IMR-90 (cell line): ENCODE data around the gene AHCYL2. TPM values are rescaled to one million over a fixed set of nuclear protein-coding genes. Genes with fewer than 3 reads are reported as not detected.

Experiments used
- ATAC-seq: fragments of 200-7000 bp; cut with Tn5 transposase; 2 replicates; pipeline ENCODE4 v1.9.1; 2020; ENCODE audit warnings: low read depth, mild to moderate bottlenecking, moderate library complexity
- BruUV-seq: library from RNA; stranded (reverse); fragments of 400-500 nt; replicated peaks from 2 replicates; lab custom pipeline; 2021; lab: Mats Ljungman, UMichigan
- CTCF ChIA-PET: fragments of 300-600 bp; formaldehyde crosslinking; extraction: SDS; loops from one replicate; lab custom pipeline; 2021; ENCODE audit warnings: antibody characterized with exemption; lab: Yijun Ruan, JAX
- POLR2A ChIA-PET: fragments of 300-600 bp; sonication (Branson Sonifier 250); formaldehyde crosslinking; loops from one replicate; lab custom pipeline; 2022; ENCODE audit warnings: antibody characterized with exemption; ENCODE audit not compliant: unreplicated experiment; lab: Charles Lee
- DNase-seq: peaks from one replicate; pipeline ENCODE4 v3.0.0; 2013
- H2AFZ ChIP-seq: replicated peaks from 2 replicates; pipeline ENCODE3; 2013; ENCODE audit warnings: low read length, mild to moderate bottlenecking; ENCODE audit not compliant: poor library complexity
- H2AK5ac ChIP-seq: 2 replicates; pipeline ENCODE4 v1.6.1; 2013; ENCODE audit warnings: low read depth, low read length, inconsistent platforms
- H2AK9ac ChIP-seq: replicated peaks from 2 replicates; pipeline ENCODE3; 2013; ENCODE audit warnings: mild to moderate bottlenecking, low read depth, low read length, moderate library complexity; ENCODE audit not compliant: poor library complexity
- H2BK120ac ChIP-seq: 2 replicates; pipeline ENCODE4 v1.6.1; 2013; ENCODE audit warnings: low read depth, low read length, inconsistent platforms
- H2BK15ac ChIP-seq: 3 replicates; pipeline ENCODE4 v1.6.1; 2013; ENCODE audit warnings: low read depth, low read length, inconsistent platforms
- H2BK20ac ChIP-seq: 2 replicates; pipeline ENCODE4 v1.6.1; 2013; ENCODE audit warnings: low read depth, mild to moderate bottlenecking, inconsistent platforms, low read length, moderate library complexity
- H2BK5ac ChIP-seq: 2 replicates; pipeline ENCODE4 v1.6.1; 2013; ENCODE audit warnings: mild to moderate bottlenecking, low read depth, low read length, inconsistent platforms; ENCODE audit not compliant: poor library complexity, severe bottlenecking
- H3K14ac ChIP-seq: replicated peaks from 2 replicates; pipeline ENCODE4 v1.6.1; 2013; ENCODE audit warnings: low read depth, low read length, inconsistent platforms
- H3K18ac ChIP-seq: 2 replicates; pipeline ENCODE4 v1.6.1; 2013; ENCODE audit warnings: low read depth, low read length, control low read depth
- H3K23ac ChIP-seq: 2 replicates; pipeline ENCODE4 v1.6.1; 2013; ENCODE audit warnings: low read depth, low read length, inconsistent platforms
- H3K27ac ChIP-seq: 2 replicates; pipeline ENCODE4 v1.5.1; 2013; ENCODE audit warnings: mild to moderate bottlenecking, control low read depth, low read length; ENCODE audit not compliant: insufficient read depth
- H3K27me3 ChIP-seq: 2 replicates; pipeline ENCODE4 v1.6.1; 2013; ENCODE audit warnings: low read length; ENCODE audit not compliant: control insufficient read depth, insufficient read depth
- H3K36me3 ChIP-seq: 2 replicates; pipeline ENCODE4 v1.6.1; 2013; ENCODE audit warnings: low read length, mixed read lengths; ENCODE audit not compliant: control insufficient read depth, insufficient read depth
- H3K4ac ChIP-seq: 2 replicates; pipeline ENCODE4 v1.6.1; 2013; ENCODE audit warnings: low read depth, low read length, inconsistent platforms
- H3K4me1 ChIP-seq: 2 replicates; pipeline ENCODE4 v1.6.1; 2013; ENCODE audit warnings: low read length, mixed read lengths; ENCODE audit not compliant: control insufficient read depth, insufficient read depth
- H3K4me2 ChIP-seq: 2 replicates; pipeline ENCODE4 v1.6.1; 2013; ENCODE audit warnings: low read depth, mild to moderate bottlenecking, control low read depth, low read length, moderate library complexity
- H3K4me3 ChIP-seq: 2 replicates; pipeline ENCODE4 v1.5.1; 2013; ENCODE audit warnings: low read depth, mild to moderate bottlenecking, control low read depth, low read length, moderate library complexity; ENCODE audit not compliant: insufficient read depth
- H3K56ac ChIP-seq: 2 replicates; pipeline ENCODE4 v1.6.1; 2013; ENCODE audit warnings: low read length, inconsistent platforms; ENCODE audit not compliant: insufficient read depth; ENCODE audit errors: extremely low read depth
- H3K79me1 ChIP-seq, 2 experiments: 2 replicates each; pipeline ENCODE4 v1.6.1; 2013; ENCODE audit warnings: low read length in 2 of 2, inconsistent platforms in 1 of 2, low read depth in 1 of 2
- H3K9ac ChIP-seq: 2 replicates; pipeline ENCODE4 v1.6.1; 2013; ENCODE audit warnings: low read depth, low read length, control low read depth
- H3K9me1 ChIP-seq: 2 replicates; pipeline ENCODE4 v1.6.1; 2013; ENCODE audit warnings: low read length, inconsistent platforms; ENCODE audit not compliant: insufficient read depth
- H3K9me3 ChIP-seq: 2 replicates; pipeline ENCODE4 v1.6.1; 2013; ENCODE audit warnings: low read length; ENCODE audit not compliant: control insufficient read depth, insufficient read depth
- H4K20me1 ChIP-seq: 2 replicates; pipeline ENCODE4 v1.6.1; 2013; ENCODE audit warnings: low read length, inconsistent platforms; ENCODE audit not compliant: insufficient read depth
- H4K5ac ChIP-seq: 2 replicates; pipeline ENCODE4 v1.6.1; 2013; ENCODE audit warnings: mild to moderate bottlenecking, low read depth, low read length, control low read depth
- H4K8ac ChIP-seq, 2 experiments: 2 replicates each; pipeline ENCODE4 v1.6.1; 2013; ENCODE audit warnings: low read depth in 2 of 2, low read length in 2 of 2, control low read depth in 1 of 2, inconsistent platforms in 1 of 2
- H4K91ac ChIP-seq: 2 replicates; pipeline ENCODE4 v1.6.1; 2013; ENCODE audit warnings: low read depth, low read length, inconsistent platforms; ENCODE audit not compliant: insufficient read depth
- CEBPB ChIP-seq: IDR thresholded peaks from 2 replicates; pipeline ENCODE4 v1.6.1; 2012; ENCODE audit warnings: low read depth, low read length, improper control_type of control experiment
- FOS ChIP-seq: fragments of 150-350 bp; IDR thresholded peaks from 2 replicates; pipeline ENCODE4 v1.6.1; 2016; ENCODE audit warnings: low read depth, low read length
- RAD21 ChIP-seq: IDR thresholded peaks from 2 replicates; pipeline ENCODE4 v1.6.1; 2012; ENCODE audit warnings: low read length, improper control_type of control experiment
- RCOR1 ChIP-seq: IDR thresholded peaks from 2 replicates; pipeline ENCODE4 v1.6.1; 2012; ENCODE audit warnings: mild to moderate bottlenecking, low read length, improper control_type of control experiment; ENCODE audit not compliant: insufficient replicate concordance
- RFX5 ChIP-seq: IDR thresholded peaks from 2 replicates; pipeline ENCODE4 v1.8.0; 2012; ENCODE audit warnings: low read depth, mild to moderate bottlenecking, low read length, moderate library complexity
- WGBS, 2 experiments: methylation state at CpG; one replicate each; pipeline versions ENCODE4 v1.1.5 to v1.1.7; 2013; ENCODE audit warnings: missing lambda C conversion rate in 2 of 2; ENCODE audit not compliant: insufficient read length in 1 of 2; ENCODE audit errors: extremely low coverage in 2 of 2; 5-methylcytosine and 5-hydroxymethylcytosine counted together
- dilution Hi-C: fragments of 300-500 bp; cut with HindIII; formaldehyde crosslinking; loops from one replicate; pipeline ENCODE4 v1.14.3; 2018; ENCODE audit warnings: low sequenced_read_pairs; ENCODE audit not compliant: unreplicated experiment
- in situ Hi-C: fragments of 300-500 bp; cut with MboI; formaldehyde crosslinking; loops from 3 replicates; pipeline ENCODE4 v1.14.3; 2019; ENCODE audit warnings: low sequenced_read_pairs, inconsistent platforms, mixed read lengths
- intact Hi-C: fragments of 100-400 bp; cut with micrococcal nuclease; formaldehyde crosslinking; loops from 2 replicates; pipeline ENCODE4 v1.10.0; 2022
- polyA plus RNA-seq, 3 experiments: library from polyadenylated mRNA; depleted of rRNA; stranded (reverse); fragments of >200 nt; gene quantifications; 2 replicates each; pipeline ENCODE4 v1.2.3, GENCODE V29; 2012; ENCODE audit warnings: low replicate concordance in 1 of 3
- total RNA-seq: library from RNA; depleted of rRNA; stranded (reverse); fragments of >200 nt; gene quantifications from 2 replicates; pipeline ENCODE4 v1.2.3, GENCODE V29; 2012
- TF ChIP-seq, protein P1 (sequence below): fragments of 150-350 bp; IDR thresholded peaks from 2 replicates; pipeline ENCODE4 v1.6.1; 2017; ENCODE audit warnings: mild to moderate bottlenecking, antibody characterized with exemption, low read length, low read depth

The AHCYL2 gene
- total and polyA plus RNA-seq, 2 of the 4 experiments (the other 2 are of a cell fraction): 5.7 to 7.6 TPM

DNA sequence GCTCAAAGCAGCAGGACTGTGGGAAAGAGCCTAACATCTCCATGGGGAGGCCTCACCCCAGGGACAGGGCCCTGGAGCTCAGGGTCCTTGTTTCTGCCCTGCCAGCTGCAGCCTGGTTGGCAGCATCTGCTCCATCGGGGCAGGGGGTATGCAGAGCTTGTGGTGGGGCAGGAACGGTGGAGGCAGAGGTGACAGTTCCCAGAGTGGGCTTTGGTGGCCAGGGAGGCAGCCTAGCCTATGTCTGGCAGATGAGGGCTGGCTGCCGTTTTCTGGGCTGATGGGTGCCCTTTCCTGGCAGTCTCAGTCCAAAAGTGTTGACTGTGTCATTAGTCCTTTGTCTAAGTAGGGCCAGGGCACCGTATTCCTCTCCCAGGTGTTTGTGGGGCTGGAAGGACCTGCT lies 12.2 kb upstream of the AHCYL2 start:
- peaks cover 39% of the 10 kb centered on the region for H3K36me3 ChIP-seq
- H3K4ac ChIP-seq: no peak overlapping the region
- no peaks in the 10 kb centered on the region for H3K4me1 ChIP-seq
- no peak overlapping the region for H2AFZ ChIP-seq
- H2BK5ac ChIP-seq: no peak overlapping the region
- POLR2A ChIA-PET: no interaction called here
- H4K8ac ChIP-seq: no peak overlapping the region
- H4K91ac ChIP-seq: no peak overlapping the region
- DNase-seq: no peak
- no peak overlapping the region for H3K9ac ChIP-seq
- dilution Hi-C loops: no loop called here
- ATAC-seq: no peak
- no peak overlapping the region for H2AK9ac ChIP-seq
- intact Hi-C loops: no loop called here
- H3K4me2 ChIP-seq: no peak overlapping the region
- no CpG with 5 or more reads among the region's 4 CpGs for WGBS, 2 experiments
- H4K20me1 ChIP-seq: no peaks in the 10 kb centered on the region
- no peak overlapping the region for H2AK5ac ChIP-seq
- H3K4me3 ChIP-seq: no peak overlapping the region
- no peaks in the 10 kb centered on the region for H3K27me3 ChIP-seq
- no peak overlapping the region for H3K23ac ChIP-seq
- no peaks in the 10 kb centered on the region for H3K9me3 ChIP-seq
- H3K27ac ChIP-seq: no peak overlapping the region
- no peak overlapping the region for H2BK20ac ChIP-seq
- H3K14ac ChIP-seq: no peak overlapping the region
- H2BK15ac ChIP-seq: no peak overlapping the region
- H3K79me1 ChIP-seq: no peaks in the 10 kb centered on the region
- CTCF ChIA-PET: no interaction called here
- H4K5ac ChIP-seq: no peak overlapping the region
- H3K9me1 ChIP-seq: no peaks in the 10 kb centered on the region
- no peak overlapping the region for H2BK120ac ChIP-seq
- in situ Hi-C loops: loop anchor here (10.0 kb wide), 1 partner anchor 432 kb away; no protein-coding TSS in a partner anchor
- BruUV-seq: no TSS peak
- TF ChIP-seq RAD21 (no peak), RCOR1 (no peak), FOS (no peak), RFX5 (no peak), CEBPB (no peak)
- TF ChIP-seq, protein P1, sequence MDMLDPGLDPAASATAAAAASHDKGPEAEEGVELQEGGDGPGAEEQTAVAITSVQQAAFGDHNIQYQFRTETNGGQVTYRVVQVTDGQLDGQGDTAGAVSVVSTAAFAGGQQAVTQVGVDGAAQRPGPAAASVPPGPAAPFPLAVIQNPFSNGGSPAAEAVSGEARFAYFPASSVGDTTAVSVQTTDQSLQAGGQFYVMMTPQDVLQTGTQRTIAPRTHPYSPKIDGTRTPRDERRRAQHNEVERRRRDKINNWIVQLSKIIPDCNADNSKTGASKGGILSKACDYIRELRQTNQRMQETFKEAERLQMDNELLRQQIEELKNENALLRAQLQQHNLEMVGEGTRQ: no peak
- H3K56ac ChIP-seq: no peak overlapping the region
- no peak overlapping the region for H3K18ac ChIP-seq
